ENCODE results near the gene ZBTB1.

The ZBTB1 gene

GRCh38 chr14:64501411-64502171 lies 3.0 kb upstream of the ZBTB1 start:
- H3K9ac ChIP-seq (ENCODE audit: low read depth, low read length), result no peak overlapping the region
- H3K4me3 ChIP-seq (ENCODE audit: low read depth, low read length), result no peak overlapping the region
- H3K9me3 ChIP-seq (ENCODE audit: control insufficient read depth, insufficient read depth, low read length), result no peaks in the 10 kb centered on the region
- H3K4me1 ChIP-seq (ENCODE audit: control insufficient read depth, insufficient read depth, low read length), result peaks cover 7% of the 10 kb centered on the region
- H3K36me3 ChIP-seq (ENCODE audit: control insufficient read depth, insufficient read depth, low read length), result no peaks in the 10 kb centered on the region
- H3K27me3 ChIP-seq (ENCODE audit: control insufficient read depth, insufficient read depth, low read length), result no peaks in the 10 kb centered on the region

GRCh38 chr14:64502456-64502855 lies 2.1 kb upstream of the ZBTB1 start:
- peaks cover 7% of the 10 kb centered on the region for H3K4me1 ChIP-seq (ENCODE audit: control insufficient read depth, insufficient read depth, low read length)
- H3K9me3 ChIP-seq (ENCODE audit: control insufficient read depth, insufficient read depth, low read length), result no peaks in the 10 kb centered on the region
- H3K9ac ChIP-seq (ENCODE audit: low read depth, low read length), result no peak overlapping the region
- no peaks in the 10 kb centered on the region for H3K36me3 ChIP-seq (ENCODE audit: control insufficient read depth, insufficient read depth, low read length)
- no peaks in the 10 kb centered on the region for H3K27me3 ChIP-seq (ENCODE audit: control insufficient read depth, insufficient read depth, low read length)
- peak overlapping the region; percentile 74 for H3K4me3 ChIP-seq (ENCODE audit: low read depth, low read length)

GRCh38 chr14:64502887-64503433 lies 1.6 kb upstream of the ZBTB1 start:
- no peaks in the 10 kb centered on the region for H3K9me3 ChIP-seq (ENCODE audit: control insufficient read depth, insufficient read depth, low read length)
- H3K4me1 ChIP-seq (ENCODE audit: control insufficient read depth, insufficient read depth, low read length), result peaks cover 7% of the 10 kb centered on the region
- H3K9ac ChIP-seq (ENCODE audit: low read depth, low read length), result peak overlapping the region; percentile 88
- no peaks in the 10 kb centered on the region for H3K27me3 ChIP-seq (ENCODE audit: control insufficient read depth, insufficient read depth, low read length)
- no peaks in the 10 kb centered on the region for H3K36me3 ChIP-seq (ENCODE audit: control insufficient read depth, insufficient read depth, low read length)
- peak overlapping the region; percentile 74 for H3K4me3 ChIP-seq (ENCODE audit: low read depth, low read length)

GRCh38 chr14:64503434-64504309 lies 898 bp upstream of the ZBTB1 start, which contains the start of gene ZBTB25:
ZBTB25 (minus strand) TSS chr14:64503838; CDS start chr14:64490533, 13,305 bp downstream.
- Histone ChIP-seq H3K9ac (ENCODE audit: low read depth, low read length) (peak within 1 kb of the TSS; percentile 88), H3K4me1 (ENCODE audit: control insufficient read depth, insufficient read depth, low read length) (peaks cover 7% of the 10 kb centered on the region), H3K36me3 (ENCODE audit: control insufficient read depth, insufficient read depth, low read length) (no peaks in the 10 kb centered on the region), H3K9me3 (ENCODE audit: control insufficient read depth, insufficient read depth, low read length) (no peaks in the 10 kb centered on the region), H3K27me3 (ENCODE audit: control insufficient read depth, insufficient read depth, low read length) (no peaks in the 10 kb centered on the region), H3K4me3 (ENCODE audit: low read depth, low read length) (peak within 1 kb of the TSS; percentile 74)

- H3K9me3 ChIP-seq (ENCODE audit: control insufficient read depth, insufficient read depth, low read length), result no peaks in the 10 kb centered on the region
- H3K27me3 ChIP-seq (ENCODE audit: control insufficient read depth, insufficient read depth, low read length), result no peaks in the 10 kb centered on the region
- peak overlapping the region; percentile 88 for H3K9ac ChIP-seq (ENCODE audit: low read depth, low read length)
- peak overlapping the region; percentile 74 for H3K4me3 ChIP-seq (ENCODE audit: low read depth, low read length)
- H3K4me1 ChIP-seq (ENCODE audit: control insufficient read depth, insufficient read depth, low read length), result peaks cover 10% of the 10 kb centered on the region
- H3K36me3 ChIP-seq (ENCODE audit: control insufficient read depth, insufficient read depth, low read length), result no peaks in the 10 kb centered on the region
Measured at GRCh38 chr14:64504897-64505794, 576 bp downstream of the ZBTB1 start.

GRCh38 chr14:64506721-64507120 lies 2.2 kb downstream of the ZBTB1 start:
- Histone ChIP-seq H3K9me3 (ENCODE audit: control insufficient read depth, insufficient read depth, low read length) (no peaks in the 10 kb centered on the region), H3K9ac (ENCODE audit: low read depth, low read length) (no peak overlapping the region), H3K27me3 (ENCODE audit: control insufficient read depth, insufficient read depth, low read length) (no peaks in the 10 kb centered on the region), H3K36me3 (ENCODE audit: control insufficient read depth, insufficient read depth, low read length) (no peaks in the 10 kb centered on the region), H3K4me3 (ENCODE audit: low read depth, low read length) (no peak overlapping the region), H3K4me1 (ENCODE audit: control insufficient read depth, insufficient read depth, low read length) (peaks cover 6% of the 10 kb centered on the region)

GRCh38 chr14:64507376-64508156 lies 3.0 kb downstream of the ZBTB1 start:
- no peaks in the 10 kb centered on the region for H3K9me3 ChIP-seq (ENCODE audit: control insufficient read depth, insufficient read depth, low read length)
- no peak overlapping the region for H3K4me3 ChIP-seq (ENCODE audit: low read depth, low read length)
- no peaks in the 10 kb centered on the region for H3K36me3 ChIP-seq (ENCODE audit: control insufficient read depth, insufficient read depth, low read length)
- no peaks in the 10 kb centered on the region for H3K27me3 ChIP-seq (ENCODE audit: control insufficient read depth, insufficient read depth, low read length)
- peaks cover 3% of the 10 kb centered on the region for H3K4me1 ChIP-seq (ENCODE audit: control insufficient read depth, insufficient read depth, low read length)
- H3K9ac ChIP-seq (ENCODE audit: low read depth, low read length), result no peak overlapping the region

GRCh38 chr14:64508215-64508776 lies 3.7 kb downstream of the ZBTB1 start:
- no peaks in the 10 kb centered on the region for H3K27me3 ChIP-seq (ENCODE audit: control insufficient read depth, insufficient read depth, low read length)
- H3K4me1 ChIP-seq (ENCODE audit: control insufficient read depth, insufficient read depth, low read length), result peaks cover 3% of the 10 kb centered on the region
- H3K4me3 ChIP-seq (ENCODE audit: low read depth, low read length), result no peak overlapping the region
- no peaks in the 10 kb centered on the region for H3K9me3 ChIP-seq (ENCODE audit: control insufficient read depth, insufficient read depth, low read length)
- no peak overlapping the region for H3K9ac ChIP-seq (ENCODE audit: low read depth, low read length)
- no peaks in the 10 kb centered on the region for H3K36me3 ChIP-seq (ENCODE audit: control insufficient read depth, insufficient read depth, low read length)

- Histone ChIP-seq H3K9ac (ENCODE audit: low read depth, low read length) (no peak overlapping the region), H3K4me1 (ENCODE audit: control insufficient read depth, insufficient read depth, low read length) (peaks cover 3% of the 10 kb centered on the region), H3K9me3 (ENCODE audit: control insufficient read depth, insufficient read depth, low read length) (no peaks in the 10 kb centered on the region), H3K4me3 (ENCODE audit: low read depth, low read length) (no peak overlapping the region), H3K27me3 (ENCODE audit: control insufficient read depth, insufficient read depth, low read length) (no peaks in the 10 kb centered on the region), H3K36me3 (ENCODE audit: control insufficient read depth, insufficient read depth, low read length) (no peaks in the 10 kb centered on the region)
Measured at GRCh38 chr14:64509036-64509435, 4.5 kb downstream of the ZBTB1 start.

GRCh38 chr14:64510825-64511671 lies 6.5 kb downstream of the ZBTB1 start:
- no peaks in the 10 kb centered on the region for H3K9me3 ChIP-seq (ENCODE audit: control insufficient read depth, insufficient read depth, low read length)
- no peak overlapping the region for H3K4me3 ChIP-seq (ENCODE audit: low read depth, low read length)
- H3K27me3 ChIP-seq (ENCODE audit: control insufficient read depth, insufficient read depth, low read length), result no peaks in the 10 kb centered on the region
- H3K9ac ChIP-seq (ENCODE audit: low read depth, low read length), result no peak overlapping the region
- H3K4me1 ChIP-seq (ENCODE audit: control insufficient read depth, insufficient read depth, low read length), result peaks cover 3% of the 10 kb centered on the region
- H3K36me3 ChIP-seq (ENCODE audit: control insufficient read depth, insufficient read depth, low read length), result no peaks in the 10 kb centered on the region

Data from iPS-15b (cell line).